Choroid plexus epithelial cell (primary cell): ENCODE data around the gene GXYLT2.

Experiments used
- DNase-seq: peaks from one replicate; pipeline ENCODE4 v3.0.0-alpha.2; 2010; ENCODE audit warnings: low read depth
- H3K4me3 ChIP-seq: 2 replicates; pipeline ENCODE4 v1.5.1; 2011; ENCODE audit warnings: low read depth, mild to moderate bottlenecking, control low read depth, low read length, moderate library complexity
- CTCF ChIP-seq: conservative IDR thresholded peaks from 2 replicates; pipeline ENCODE4 v1.5.1; 2011; ENCODE audit warnings: low read depth, mild to moderate bottlenecking, control low read depth, inconsistent platforms, low read length, moderate library complexity

Gene GXYLT2

GRCh38 chr3:72985576-72985975, 97.7 kb downstream of the GXYLT2 start:
- DNase-seq: no peak
- H3K4me3 ChIP-seq: no peak overlapping the region
- no peak for TF ChIP-seq CTCF

DNA sequence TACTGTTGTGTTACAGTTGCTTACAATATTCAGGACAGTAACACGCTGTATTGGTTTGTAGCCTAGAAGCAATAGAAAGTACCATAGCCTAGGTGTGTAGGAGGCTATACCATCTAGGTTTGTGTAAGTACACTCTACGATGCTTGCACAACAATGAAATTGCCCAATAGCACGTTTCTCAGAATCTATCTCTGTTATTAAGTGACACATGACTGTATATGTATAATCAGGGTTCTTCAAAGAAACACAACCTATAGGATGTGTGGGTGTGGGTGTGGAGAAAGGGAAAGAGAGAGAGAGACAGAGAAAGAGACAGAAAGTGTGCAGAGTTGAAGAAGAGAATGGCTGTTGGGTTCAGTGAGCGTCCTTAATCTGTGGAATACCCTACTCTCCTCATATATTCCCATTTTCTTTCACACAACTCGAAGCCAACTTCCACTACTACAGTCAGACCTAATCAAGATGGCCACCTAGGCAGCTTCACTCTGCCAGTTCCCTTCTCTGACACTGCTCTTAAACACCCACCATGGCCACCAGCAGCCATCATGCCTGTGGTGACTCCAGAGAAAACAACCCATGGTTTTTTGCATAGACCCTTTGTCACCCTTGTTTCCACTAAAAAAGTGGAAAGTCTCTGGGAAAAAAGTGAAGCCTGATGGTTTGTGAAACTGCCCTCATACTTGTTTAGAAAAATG, 103.0 kb downstream of the GXYLT2 start:
- no peak for DNase-seq
- no peak overlapping the region for H3K4me3 ChIP-seq
- no peak for TF ChIP-seq CTCF

GRCh38 chr3:72991522-72991921, 103.7 kb downstream of the GXYLT2 start:
- H3K4me3 ChIP-seq: no peak overlapping the region
- DNase-seq: no peak
- TF ChIP-seq CTCF: no peak

DNA sequence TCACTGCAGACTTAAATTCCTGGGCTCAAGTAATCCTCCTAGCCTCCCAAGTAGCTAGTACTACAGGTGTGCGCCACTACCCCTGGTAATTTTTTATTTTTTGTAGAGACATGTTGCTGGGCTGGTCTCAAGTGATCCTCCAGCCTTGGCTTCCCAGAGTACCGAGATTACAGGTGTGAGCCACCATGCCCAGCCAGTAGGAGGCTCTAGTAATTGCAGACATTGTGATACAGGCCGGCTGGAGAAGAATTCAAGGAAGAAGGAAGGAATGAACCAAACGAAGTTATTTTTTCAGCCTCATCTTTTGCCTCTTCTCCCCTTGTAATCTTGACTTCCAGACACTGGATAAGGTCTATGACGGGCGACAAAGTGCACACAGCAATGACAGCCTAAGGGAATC, 105.5 kb downstream of the GXYLT2 start:
- peak; percentile 24 for TF ChIP-seq CTCF
- DNase-seq: no peak
- no peak overlapping the region for H3K4me3 ChIP-seq

- no peak for DNase-seq
- no peak for TF ChIP-seq CTCF
- no peak overlapping the region for H3K4me3 ChIP-seq
These were observed 107.5 kb downstream of the GXYLT2 start for GRCh38 chr3:72995337-72995736.

GRCh38 chr3:72996121-72996472, 108.3 kb downstream of the GXYLT2 start:
- no peak for DNase-seq
- peak overlapping the region; percentile 92 for H3K4me3 ChIP-seq
- TF ChIP-seq CTCF: no peak

DNA sequence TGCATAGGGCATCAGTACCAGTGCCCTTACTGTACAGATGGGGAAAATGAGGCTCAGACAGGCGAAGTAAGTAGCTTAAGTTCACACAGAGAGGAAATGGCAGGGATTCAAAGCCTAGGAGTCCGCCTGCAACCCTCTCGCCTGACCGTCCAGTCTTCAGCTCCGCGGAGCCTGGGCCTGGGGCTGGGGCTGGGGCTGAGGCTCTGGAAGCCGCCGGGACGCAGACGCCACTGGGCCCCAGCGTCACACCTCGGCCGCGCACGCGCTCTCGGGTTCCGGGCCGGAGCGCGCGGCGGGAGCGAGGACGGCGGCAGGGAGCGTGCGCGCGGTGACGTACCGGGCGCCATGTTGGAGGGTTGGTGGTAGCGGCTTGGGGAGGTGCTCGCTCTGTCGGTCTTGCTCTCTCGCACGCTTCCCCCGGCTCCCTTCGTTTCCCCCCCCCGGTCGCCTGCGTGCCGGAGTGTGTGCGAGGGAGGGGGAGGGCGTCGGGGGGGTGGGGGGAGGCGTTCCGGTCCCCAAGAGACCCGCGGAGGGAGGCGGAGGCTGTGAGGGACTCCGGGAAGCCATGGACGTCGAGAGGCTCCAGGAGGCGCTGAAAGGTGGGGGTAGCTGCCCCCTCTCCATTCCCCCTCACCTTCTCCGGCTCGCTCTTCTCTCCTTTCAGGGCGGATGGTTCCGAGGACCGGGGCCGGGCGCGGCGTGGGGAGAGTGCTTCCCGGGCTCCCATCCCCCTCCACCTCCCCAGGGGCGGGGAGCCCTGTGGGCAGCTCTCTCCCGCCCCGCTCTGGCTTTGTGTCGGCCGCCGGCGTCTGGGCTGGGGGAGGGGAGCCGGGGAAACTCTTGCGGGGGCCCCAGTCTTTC, 108.9 kb downstream of the GXYLT2 start, which contains the start of gene PPP4R2:
Gene PPP4R2 (plus strand): TSS at position 339 of the 861 bp plus-strand sequence. CDS start 227 bp downstream, at position 566.
- H3K4me3 ChIP-seq: peak within 1 kb of the TSS; percentile 92
- TF ChIP-seq CTCF: peak; percentile 16
- peak; percentile 88 for DNase-seq
